AG09319 (cell line): ENCODE measurements around the gene CD4.
"Not testable (repeated sequence)": the region's sequence is repeated elsewhere in the genome, so short reads cannot be mapped to it uniquely, and the experiment has no call there.

ENCODE experiments used
- DNase-seq: peaks from one replicate; pipeline ENCODE4 v3.0.0-alpha.2; 2010; ENCODE audit warnings: low read depth; ENCODE audit errors: extremely low read depth
- TF ChIP-seq, protein P1 (sequence below): IDR thresholded peaks from 2 replicates; pipeline ENCODE4 v1.5.1; 2011; ENCODE audit warnings: low read depth, mild to moderate bottlenecking, inconsistent platforms, low read length, moderate library complexity

Gene CD4

GRCh38 chr12:6861391-6861790 is 72.1 kb downstream of the CD4 start:
- TF ChIP-seq, protein P1, sequence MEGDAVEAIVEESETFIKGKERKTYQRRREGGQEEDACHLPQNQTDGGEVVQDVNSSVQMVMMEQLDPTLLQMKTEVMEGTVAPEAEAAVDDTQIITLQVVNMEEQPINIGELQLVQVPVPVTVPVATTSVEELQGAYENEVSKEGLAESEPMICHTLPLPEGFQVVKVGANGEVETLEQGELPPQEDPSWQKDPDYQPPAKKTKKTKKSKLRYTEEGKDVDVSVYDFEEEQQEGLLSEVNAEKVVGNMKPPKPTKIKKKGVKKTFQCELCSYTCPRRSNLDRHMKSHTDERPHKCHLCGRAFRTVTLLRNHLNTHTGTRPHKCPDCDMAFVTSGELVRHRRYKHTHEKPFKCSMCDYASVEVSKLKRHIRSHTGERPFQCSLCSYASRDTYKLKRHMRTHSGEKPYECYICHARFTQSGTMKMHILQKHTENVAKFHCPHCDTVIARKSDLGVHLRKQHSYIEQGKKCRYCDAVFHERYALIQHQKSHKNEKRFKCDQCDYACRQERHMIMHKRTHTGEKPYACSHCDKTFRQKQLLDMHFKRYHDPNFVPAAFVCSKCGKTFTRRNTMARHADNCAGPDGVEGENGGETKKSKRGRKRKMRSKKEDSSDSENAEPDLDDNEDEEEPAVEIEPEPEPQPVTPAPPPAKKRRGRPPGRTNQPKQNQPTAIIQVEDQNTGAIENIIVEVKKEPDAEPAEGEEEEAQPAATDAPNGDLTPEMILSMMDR: no peak
- no peak for DNase-seq

DNA sequence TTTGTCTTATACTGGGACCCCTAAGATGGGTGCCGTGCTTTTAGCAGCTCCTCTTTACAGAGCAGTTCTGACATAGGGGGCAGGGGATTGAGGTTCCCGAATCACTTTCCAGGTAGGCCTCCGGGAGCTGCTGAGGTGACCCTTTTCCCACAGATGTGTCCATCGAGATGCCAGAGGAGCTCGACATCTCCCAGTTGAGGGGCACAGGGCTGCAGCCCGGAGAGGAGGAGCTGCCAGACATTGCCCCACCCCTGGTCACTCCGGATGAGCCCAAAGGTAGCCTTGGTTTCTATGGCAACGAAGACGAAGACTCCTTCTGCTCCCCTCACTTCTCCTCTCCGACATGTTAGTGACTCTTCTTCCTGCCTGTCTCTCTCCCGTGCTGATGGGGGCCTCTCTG is 73.7 kb downstream of the CD4 start:
- TF ChIP-seq, protein P1: no peak
- no peak for DNase-seq

- no peak for DNase-seq
- TF ChIP-seq, protein P1: no peak
Measured at GRCh38 chr12:6863586-6864321, 74.4 kb downstream of the CD4 start.

DNA sequence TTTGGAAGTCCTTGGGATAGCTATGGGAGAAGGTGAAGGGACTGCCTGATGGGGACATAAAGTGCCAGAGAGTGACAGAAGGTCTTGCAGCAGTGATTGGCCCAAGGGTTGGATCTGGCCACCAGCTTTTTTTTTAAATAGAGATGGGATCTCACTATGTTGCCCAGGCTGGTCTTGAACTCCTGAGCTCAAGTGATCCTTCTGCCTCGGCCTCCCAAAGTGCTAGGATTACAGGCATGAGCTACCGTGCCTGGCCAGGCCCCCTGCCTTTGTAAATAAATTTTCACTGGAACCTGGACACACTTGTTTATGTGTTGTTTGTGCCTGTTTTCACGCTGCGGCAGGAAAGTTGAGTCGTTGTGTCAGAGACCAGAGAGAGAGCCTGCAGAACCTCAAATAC is 76.0 kb downstream of the CD4 start:
- not testable (repeated sequence) for DNase-seq

- TF ChIP-seq, protein P1: no peak
- DNase-seq: no peak
Measured at GRCh38 chr12:6866163-6866919, 77.0 kb downstream of the CD4 start.

- TF ChIP-seq, protein P1: no peak
- DNase-seq: no peak
Measured at GRCh38 chr12:6866920-6867412, 77.6 kb downstream of the CD4 start.

DNA sequence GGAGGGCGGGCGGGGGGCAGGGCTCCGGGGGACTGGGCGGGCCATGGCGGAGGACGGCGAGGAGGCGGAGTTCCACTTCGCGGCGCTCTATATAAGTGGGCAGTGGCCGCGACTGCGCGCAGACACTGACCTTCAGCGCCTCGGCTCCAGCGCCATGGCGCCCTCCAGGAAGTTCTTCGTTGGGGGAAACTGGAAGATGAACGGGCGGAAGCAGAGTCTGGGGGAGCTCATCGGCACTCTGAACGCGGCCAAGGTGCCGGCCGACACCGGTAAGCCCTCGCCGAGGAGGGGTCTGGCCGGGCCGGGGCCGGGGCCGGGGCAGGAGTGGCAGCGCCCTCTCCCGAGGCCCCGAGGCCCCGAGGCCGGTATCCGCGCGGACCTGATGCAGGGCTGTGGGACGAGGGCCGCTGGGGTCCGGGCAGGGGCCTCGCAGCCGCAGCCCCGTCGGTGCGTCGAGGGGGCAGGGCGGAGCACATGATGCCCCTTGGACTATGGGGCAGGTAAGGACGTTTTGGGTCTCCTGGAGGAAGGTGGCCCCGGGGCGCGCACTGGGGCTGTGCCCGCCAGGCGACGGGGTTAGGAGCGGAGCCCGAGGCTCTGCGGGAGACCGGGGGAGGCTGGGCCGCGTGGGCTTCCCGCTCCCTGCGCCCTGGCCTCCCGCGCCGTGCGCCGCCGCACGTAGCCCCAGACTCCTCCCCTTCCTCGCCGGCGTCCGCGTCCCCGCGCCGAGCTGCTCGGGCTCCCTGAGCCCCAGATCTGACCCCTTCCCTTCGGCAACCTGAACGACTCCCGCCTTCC is 78.3 kb downstream of the CD4 start, which contains the start of gene TPI1:
TSS of gene TPI1 (plus strand) at position 119 of the 798 bp plus-strand sequence. CDS start at position 155, 36 bp downstream.
- DNase-seq: peak; percentile 52
- TF ChIP-seq, protein P1: no peak
